GM06990 (cell line): ENCODE data around the gene NMUR1.
"Not testable (repeated sequence)": the region's sequence is repeated elsewhere in the genome, so short reads cannot be mapped to it uniquely, and the experiment has no call there.

Source experiments
- DNase-seq: peaks from one replicate; pipeline ENCODE4 v3.0.0-alpha.2; 2011; ENCODE audit not compliant: insufficient read length; ENCODE audit errors: extremely low read depth
- H3K27me3 ChIP-seq: replicated peaks from 2 replicates; pipeline ENCODE4 v1.6.0; 2011; ENCODE audit warnings: low read length; ENCODE audit not compliant: control insufficient read depth, insufficient read depth
- H3K36me3 ChIP-seq: 2 replicates; pipeline ENCODE4 v1.5.1; 2011; ENCODE audit warnings: low read length; ENCODE audit not compliant: control insufficient read depth, insufficient read depth
- H3K4me3 ChIP-seq: replicated peaks from 2 replicates; pipeline ENCODE4 v1.5.1; 2011; ENCODE audit warnings: low read depth, mild to moderate bottlenecking, control low read depth, low read length
- CTCF ChIP-seq: IDR thresholded peaks from 2 replicates; pipeline ENCODE4 v1.5.1; 2011; ENCODE audit warnings: low read length, control low read depth, mild to moderate bottlenecking, inconsistent platforms; ENCODE audit not compliant: insufficient read depth, poor library complexity, severe bottlenecking

Gene NMUR1

DNA sequence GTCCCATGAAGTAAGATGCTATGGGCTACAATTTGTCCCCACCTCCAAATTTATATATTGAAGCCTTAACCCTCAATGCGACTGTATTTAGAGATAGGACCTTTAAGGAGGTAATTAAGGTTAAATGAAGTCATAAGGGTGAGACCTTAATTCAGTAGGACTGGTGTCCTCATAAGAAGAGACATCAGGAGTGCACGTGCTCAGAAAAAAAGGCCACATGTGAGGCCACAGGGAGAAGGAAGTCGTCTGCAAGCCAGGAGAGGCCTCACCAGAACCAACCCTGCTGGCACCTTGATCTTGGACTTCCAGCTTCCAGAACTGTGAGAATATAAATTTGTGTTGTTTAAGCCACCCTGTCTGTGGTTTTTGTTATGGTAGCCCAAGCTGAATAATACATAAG lies 36.9 kb upstream of the NMUR1 start:
- no peak for TF ChIP-seq CTCF
- no peak for DNase-seq
- H3K4me3 ChIP-seq: no peak overlapping the region

DNA sequence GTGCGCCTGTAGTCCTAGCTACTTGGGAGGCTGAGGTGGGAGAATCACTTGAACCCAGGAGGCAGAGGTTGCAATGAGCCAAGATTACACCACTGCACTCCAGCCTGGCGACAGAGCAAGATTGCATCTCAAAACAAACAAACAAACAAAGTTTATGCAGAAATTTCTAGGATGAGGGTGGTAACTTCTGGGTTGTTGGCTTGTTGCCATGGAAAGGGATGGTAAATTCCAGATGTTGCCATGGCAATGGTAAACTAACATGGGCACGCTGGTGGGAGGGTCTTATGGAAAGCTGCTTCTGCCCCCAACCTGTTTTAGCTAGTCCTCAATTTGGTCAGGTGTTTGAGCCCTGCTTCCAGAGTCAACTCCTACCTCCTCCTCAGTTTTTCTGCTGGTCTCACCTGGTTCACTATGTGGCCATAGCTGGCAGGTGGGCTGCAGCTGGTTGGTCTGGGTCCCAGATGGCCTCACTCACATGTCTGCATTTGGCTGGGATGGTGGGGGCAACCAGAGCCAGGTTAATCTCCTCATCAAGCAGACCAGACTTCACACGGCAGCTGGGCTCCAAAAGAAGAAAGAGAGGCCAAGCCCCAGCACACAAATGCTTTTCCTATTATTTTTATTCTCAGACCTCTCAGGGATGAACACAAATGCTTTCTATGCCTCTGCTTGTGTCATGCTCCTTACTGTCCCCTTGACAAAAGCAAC lies 35.8 kb upstream of the NMUR1 start:
- TF ChIP-seq CTCF: no peak
- H3K27me3 ChIP-seq: no peaks in the 10 kb centered on the region
- no peak for DNase-seq
- H3K4me3 ChIP-seq: no peak overlapping the region
- H3K36me3 ChIP-seq: no peaks in the 10 kb centered on the region

More for the DNA sequence above, 36.9 kb upstream of the NMUR1 start:
- H3K36me3 ChIP-seq: no peaks in the 10 kb centered on the region
- no peaks in the 10 kb centered on the region for H3K27me3 ChIP-seq

GRCh38 chr2:231563378-231563961 lies 33.2 kb upstream of the NMUR1 start:
- Histone ChIP-seq H3K36me3 (no peaks in the 10 kb centered on the region), H3K4me3 (no peak overlapping the region), H3K27me3 (no peaks in the 10 kb centered on the region)
- no peak for DNase-seq
- TF ChIP-seq CTCF: peak; percentile 83

- TF ChIP-seq CTCF: peak; percentile 73
- no peaks in the 10 kb centered on the region for H3K36me3 ChIP-seq
- H3K27me3 ChIP-seq: no peaks in the 10 kb centered on the region
- no peak overlapping the region for H3K4me3 ChIP-seq
- peak; percentile 62 for DNase-seq
Measured at GRCh38 chr2:231557571-231558217, 27.4 kb upstream of the NMUR1 start.

- Histone ChIP-seq H3K4me3 (no peak overlapping the region), H3K27me3 (no peaks in the 10 kb centered on the region), H3K36me3 (no peaks in the 10 kb centered on the region)
- DNase-seq: no peak
- TF ChIP-seq CTCF: no peak
Measured at GRCh38 chr2:231556981-231557380, 26.7 kb upstream of the NMUR1 start.

GRCh38 chr2:231556496-231556895 lies 26.3 kb upstream of the NMUR1 start:
- DNase-seq, H3K36me3 ChIP-seq, H3K27me3 ChIP-seq, H3K4me3 ChIP-seq: not testable (repeated sequence)
